LoVo (cell line): ENCODE measurements around the gene CTNNA2.
A peak's percentile ranks its signal among the peaks of the same experiment; 100 is the strongest.

Experiments
- DNase-seq: peaks from one replicate; pipeline ENCODE4 v3.0.0-alpha.2; 2016; ENCODE audit warnings: low spot score

Gene CTNNA2

GRCh38 chr2:80209458-80209857 lies 696.6 kb downstream of the CTNNA2 start:
- no peak for DNase-seq

- DNase-seq: no peak
These were observed 704.6 kb downstream of the CTNNA2 start for GRCh38 chr2:80217446-80217845.

GRCh38 chr2:80222644-80223043 lies 709.8 kb downstream of the CTNNA2 start:
- no peak for DNase-seq

DNA sequence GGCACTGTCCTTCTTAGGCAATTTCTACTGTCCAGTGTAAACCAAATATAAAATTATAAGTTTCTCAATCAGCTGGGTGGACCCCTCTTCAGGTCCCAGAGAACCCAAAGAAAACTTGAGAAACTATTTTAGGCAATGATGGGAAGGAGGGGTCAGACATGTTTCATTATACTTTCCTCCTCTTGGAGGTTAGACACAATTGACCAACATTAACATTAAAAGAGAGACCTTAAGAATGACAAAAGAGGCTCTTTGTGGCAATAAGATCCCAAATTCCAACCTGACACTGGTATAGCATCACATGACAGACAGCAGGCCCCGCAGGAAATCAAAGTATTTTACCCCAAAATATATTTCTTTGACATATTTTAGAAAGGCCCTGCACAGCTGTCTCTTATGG lies 718.6 kb downstream of the CTNNA2 start:
- no peak for DNase-seq

- DNase-seq: no peak
These were observed 720.5 kb downstream of the CTNNA2 start for GRCh38 chr2:80233333-80233732.

GRCh38 chr2:80238692-80239469 lies 726.0 kb downstream of the CTNNA2 start:
- peak; percentile 46 for DNase-seq

DNA sequence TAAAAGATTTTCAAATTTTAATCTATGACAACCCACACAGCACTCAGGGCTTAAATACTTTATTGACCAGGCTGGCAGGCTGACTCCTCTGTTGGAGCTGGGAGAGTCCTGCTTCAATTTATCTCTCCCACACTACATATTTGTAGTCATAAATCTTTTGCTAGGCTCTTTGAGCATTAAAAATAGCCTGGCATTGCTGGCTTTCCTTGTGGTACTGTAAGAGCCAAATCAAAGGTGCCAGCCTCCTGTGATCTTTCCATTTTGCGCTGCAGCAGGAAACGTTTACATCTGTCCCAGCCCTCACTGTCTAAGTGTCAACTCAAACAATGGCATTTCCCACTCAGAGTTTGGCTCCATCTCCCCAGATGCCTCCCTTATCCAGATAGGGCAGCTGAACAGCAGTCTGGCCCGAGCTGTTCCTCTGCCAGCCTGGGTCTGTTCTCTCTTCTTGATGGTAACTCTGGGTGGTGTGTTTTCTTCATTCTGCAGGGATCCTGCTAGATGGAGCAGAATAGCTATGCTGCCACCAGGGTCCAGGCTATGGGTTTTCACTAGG lies 729.6 kb downstream of the CTNNA2 start:
- DNase-seq: no peak

GRCh38 chr2:80244905-80245584 lies 732.2 kb downstream of the CTNNA2 start:
- no peak for DNase-seq

GRCh38 chr2:80246534-80246933 lies 733.7 kb downstream of the CTNNA2 start:
- DNase-seq: no peak

- DNase-seq: no peak
These were observed 734.5 kb downstream of the CTNNA2 start for GRCh38 chr2:80247339-80247738.

- no peak for DNase-seq
These were observed 735.3 kb downstream of the CTNNA2 start for GRCh38 chr2:80248146-80248545.

DNA sequence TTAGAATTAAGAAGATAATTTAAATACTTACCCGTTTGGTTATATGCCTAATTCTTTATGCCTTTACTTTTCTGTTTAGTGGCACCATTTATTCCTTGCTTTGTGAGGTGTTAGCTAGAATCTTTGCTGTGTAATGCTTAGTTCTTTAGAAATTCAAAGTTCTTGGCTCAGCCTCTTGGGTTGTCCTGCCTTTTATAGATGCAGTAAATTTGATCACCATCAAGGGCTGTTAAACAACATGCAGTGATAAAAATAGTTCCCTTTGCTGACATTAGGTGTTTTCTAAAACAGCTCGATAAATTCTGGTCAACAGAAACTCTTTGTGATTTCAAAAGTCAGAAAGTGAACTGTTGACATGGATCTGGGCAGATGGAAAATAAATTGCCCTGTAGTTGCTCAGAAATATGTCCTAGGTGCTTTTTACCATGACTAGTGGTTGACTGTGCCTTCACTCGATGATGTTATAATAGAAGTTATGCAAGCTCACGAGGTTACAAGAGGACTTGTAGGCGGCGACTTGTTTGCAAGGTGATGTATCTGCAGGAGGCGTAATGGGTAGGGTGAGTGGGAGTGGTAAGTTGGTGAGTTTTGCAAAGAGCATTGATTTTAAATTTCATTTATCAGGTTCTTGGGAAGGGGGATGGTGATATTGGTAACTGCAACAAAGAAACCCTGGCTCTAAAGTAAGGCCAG lies 739.6 kb downstream of the CTNNA2 start:
- no peak for DNase-seq

GRCh38 chr2:80255918-80256781 lies 743.3 kb downstream of the CTNNA2 start:
- DNase-seq: peak; percentile 2

- DNase-seq: no peak
These were observed 743.9 kb downstream of the CTNNA2 start for GRCh38 chr2:80256782-80257167.

DNA sequence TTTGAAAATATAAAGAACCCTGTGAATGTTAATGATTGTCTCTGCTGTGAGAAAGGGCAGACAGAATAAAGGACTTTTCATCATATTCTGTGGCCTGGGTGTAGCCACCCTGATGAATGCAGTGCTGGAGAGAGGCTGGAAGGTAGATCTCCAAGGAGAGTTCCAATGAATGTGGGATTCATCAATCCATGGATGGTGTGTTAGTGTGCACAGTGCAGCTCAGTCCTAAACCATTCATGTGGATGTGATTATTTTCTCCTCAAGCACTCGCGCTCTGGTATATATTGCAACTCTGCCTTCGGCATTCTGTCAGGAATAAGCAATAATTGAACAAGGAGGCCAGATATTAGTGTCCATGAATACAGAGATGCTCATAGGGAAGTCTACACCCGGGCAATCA lies 744.6 kb downstream of the CTNNA2 start:
- DNase-seq: no peak

DNA sequence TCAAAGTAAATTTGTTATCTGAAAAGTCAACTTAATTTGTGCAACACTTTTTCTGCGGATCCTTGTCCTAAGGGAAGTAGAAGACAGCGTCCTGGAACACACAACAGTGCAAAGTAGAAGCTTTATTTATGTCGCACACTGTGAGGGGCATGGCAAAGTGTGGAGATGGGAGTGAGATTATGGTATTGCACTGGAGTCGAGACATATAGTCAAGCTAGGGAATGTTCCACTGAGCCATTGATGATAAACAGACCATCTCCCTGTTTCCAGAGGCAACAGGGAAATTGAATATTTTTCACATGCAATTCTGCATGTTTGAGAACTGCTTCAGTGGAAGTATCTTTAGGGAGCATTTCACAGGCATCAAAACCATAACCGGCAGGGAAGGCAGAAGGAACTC lies 745.5 kb downstream of the CTNNA2 start:
- DNase-seq: no peak

GRCh38 chr2:80258793-80259192 lies 745.9 kb downstream of the CTNNA2 start:
- no peak for DNase-seq

DNA sequence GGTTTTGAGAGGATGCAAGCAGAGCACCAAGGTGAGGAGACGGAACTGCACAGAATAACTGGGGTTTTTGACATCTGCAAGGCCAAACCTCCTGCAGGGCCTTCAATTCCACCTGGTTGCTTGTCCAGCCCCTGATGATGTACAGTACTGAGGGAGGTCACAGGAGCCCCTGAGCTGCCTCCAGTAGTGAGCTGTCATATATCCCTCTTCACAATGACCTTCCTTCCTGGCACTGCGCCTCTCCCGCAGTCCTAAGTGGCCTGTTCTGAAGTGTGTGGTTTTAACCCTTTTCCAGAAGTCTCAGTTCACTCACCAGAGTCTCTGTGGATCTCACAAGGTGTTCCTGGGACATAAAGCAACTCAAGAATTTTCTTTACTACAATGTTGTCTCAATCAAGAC lies 746.4 kb downstream of the CTNNA2 start:
- DNase-seq: no peak

- DNase-seq: no peak
These were observed 753.4 kb downstream of the CTNNA2 start for GRCh38 chr2:80266231-80266630.

DNA sequence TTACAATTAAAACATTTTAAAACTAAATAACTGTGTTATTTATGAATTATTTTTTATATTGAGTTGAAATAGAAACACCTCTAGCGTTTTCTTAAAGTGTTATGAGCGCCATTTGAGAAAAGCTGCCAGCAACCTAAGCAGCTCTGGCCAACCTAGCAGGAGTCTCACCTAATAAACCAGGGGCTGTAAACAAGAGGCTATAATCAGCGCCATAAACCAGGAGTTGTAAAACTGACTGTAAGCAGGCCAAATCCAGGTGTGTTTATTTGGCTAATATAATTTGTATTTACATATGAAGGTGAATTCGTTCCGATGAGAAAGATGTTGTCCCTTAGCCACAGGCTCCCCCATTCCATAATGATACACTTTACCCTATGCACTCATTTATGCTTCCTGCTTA lies 757.0 kb downstream of the CTNNA2 start:
- DNase-seq: no peak

DNA sequence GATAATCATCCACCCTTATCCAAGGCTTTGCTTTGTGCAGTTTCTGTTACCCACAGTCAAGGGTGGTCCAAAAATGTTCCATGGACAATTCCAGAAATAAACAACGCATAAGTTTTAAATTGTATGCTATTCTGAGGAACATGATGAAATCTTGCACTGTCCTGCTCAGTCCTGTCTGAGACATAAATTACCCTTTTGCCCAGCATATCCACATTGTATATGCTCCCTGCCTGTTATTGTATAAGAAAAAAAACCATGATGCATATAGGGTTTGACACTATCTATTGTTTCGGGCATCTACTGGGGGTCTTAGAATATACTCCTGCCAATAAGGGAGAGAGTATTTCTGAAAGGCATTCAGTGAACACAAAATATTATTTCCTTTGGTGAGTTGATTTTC lies 767.7 kb downstream of the CTNNA2 start:
- no peak for DNase-seq

GRCh38 chr2:80281049-80281448 lies 768.2 kb downstream of the CTNNA2 start:
- DNase-seq: no peak
